Heart left ventricle (tissue), 16 donors: ENCODE measurements around the gene ZNF217. TPM values are rescaled to one million over a fixed set of nuclear protein-coding genes. Genes with fewer than 3 reads are reported as not detected.
"Not testable (repeated sequence)": the region's sequence is repeated elsewhere in the genome, so short reads cannot be mapped to it uniquely, and the experiment has no call there.

Source experiments
- ATAC-seq, 4 donors: fragments of 200-7000 bp; cut with Tn5 transposase; one replicate each; pipeline ENCODE4 v1.9.1; 2020 to 2022; ENCODE audit warnings: moderate library complexity in 4 of 4, mild to moderate bottlenecking in 3 of 4, moderate number of reproducible peaks in 1 of 4
- DNase-seq, 5 donors: peaks; one replicate each; pipeline ENCODE4 v3.0.0-alpha.2; 2020
- H3K27ac ChIP-seq, 12 donors: fragments of 200-600 bp; sonication (generic) in 4 of 12; one replicate each; pipeline versions ENCODE4 v1.5.0 to v1.8.0; 2016 to 2022; ENCODE audit warnings: mild to moderate bottlenecking in 2 of 12
- H3K27me3 ChIP-seq, 9 donors: fragments of 200-600 bp; sonication (generic) in 2 of 9; one replicate each; pipeline versions ENCODE4 v1.5.1 to v1.8.0; 2016 to 2022; ENCODE audit warnings: mild to moderate bottlenecking in 3 of 9
- H3K36me3 ChIP-seq, 9 donors: fragments of 200-600 bp; sonication (generic) in 2 of 9; one replicate each; pipeline versions ENCODE4 v1.5.0 to v1.8.0; 2018 to 2022; ENCODE audit warnings: mild to moderate bottlenecking in 2 of 9
- H3K4me1 ChIP-seq, 12 donors: fragments of 200-600 bp; sonication (generic) in 4 of 12; one replicate each; pipeline versions ENCODE4 v1.5.0 to v1.8.0; 2016 to 2022; ENCODE audit warnings: mild to moderate bottlenecking in 3 of 12
- H3K4me3 ChIP-seq, 12 donors: fragments of 200-600 bp; sonication (generic) in 4 of 12; one replicate each; pipeline versions ENCODE4 v1.5.0 to v1.8.0; 2017 to 2022; ENCODE audit warnings: mild to moderate bottlenecking in 9 of 12, moderate library complexity in 4 of 12
- H3K9me3 ChIP-seq, 12 donors: fragments of 200-600 bp; sonication (generic) in 4 of 12; one replicate each; pipeline versions ENCODE4 v1.5.0 to v1.8.0; 2016 to 2022; ENCODE audit warnings: mild to moderate bottlenecking in 1 of 12
- CTCF ChIP-seq, 12 donors: fragments of 200-600 bp; sonication (generic) in 4 of 12; IDR thresholded peaks; one replicate each; pipeline versions ENCODE4 v1.5.0 to v1.8.0; 2018 to 2022; ENCODE audit warnings: antibody characterized with exemption in 12 of 12, mild to moderate bottlenecking in 5 of 12
- POLR2A ChIP-seq, 2 donors: fragments of 450-650 bp; IDR thresholded peaks; one replicate each; pipeline ENCODE4 v1.6.1; 2017; ENCODE audit warnings: antibody characterized with exemption in 2 of 2, mild to moderate bottlenecking in 2 of 2, moderate library complexity in 2 of 2
- WGBS, 4 donors: extraction: QIAGEN DNeasy Blood & Tissue Kit in 2 of 4; methylation state at CpG; one replicate each; pipeline versions ENCODE4 v1.1.5 to v1.1.7; 2013 to 2018; 5-methylcytosine and 5-hydroxymethylcytosine counted together
- intact Hi-C, 10 donors: fragments of 100-400 bp; cut with DNase I; formaldehyde crosslinking; loops; one replicate each; pipeline versions ENCODE4 v1.11.1 to v1.14.2; 2022
- polyA plus RNA-seq, 2 donors: library from polyadenylated mRNA; stranded (reverse); fragments of 200-250 nt; gene quantifications; one replicate each; pipeline ENCODE4 v1.2.3, GENCODE V29; 2013
- total RNA-seq, 9 donors: library from RNA; depleted of rRNA in 2 of 9; stranded (reverse); fragments of >200 nt in 2 of 9; fragmentation: NEBNext Ultra II Directional in 3 of 9; extraction: Animal tissue kit (Norgen Biotek cat#: 25700) in 3 of 9; gene quantifications; one replicate each; pipeline versions ENCODE4 v1.1.0 to v1.2.4, GENCODE V29; 2016 to 2023
- donor health status: ischemic (EF 13 %, LVEDD 7.1; RV severe dilation, severe dysfunction).
- donor health status: healthy with polysubstance abuse.
- donor health status: DM: no; HTN: yes; CAD: no.
- donor health status: DM: no; HTN: no; CAD: no.
- donor health status: ischemic (EF 25% LVEDD 6.9; RV normal size, moderate dysfunction).
- donor health status: ischemic (EF 25% LVEDD 5.7; RV mildly dilated, moderate dysfunction).
- donor health status: healthy.
- donor health status: DM: yes; HTN: yes; CAD: no.
- donor health status: ischemic (EF 35%, LVEDD 5.7; RV mildly dilated, moderate dysfunction).
- donor health status: nonischemic (EF 11% LVEDD 7.7; RV severe dilation, severe dysfunction).
- donor health status: DM: yes; HTN: yes; CAD: no.
- donor health status: PGD.
- donor health status: ischemic (EF 29% LVEDD 5.4; RV normal size, mild dysfunction).
- donor health status: nonischemic (EF 23%, LVEDD 6.1; RV moderate dilation, normal function).

ZNF217 gene
- total and polyA plus RNA-seq, 11 donors, result 3.7 to 24.1 (median 8.0) TPM

- Histone ChIP-seq H3K4me1 (peaks cover 0 to 38% (median 10%) of the 10 kb centered on the region in 12 donors), H3K4me3 (no peak overlapping the region), H3K27me3 (no peaks in the 10 kb centered on the region), H3K27ac (no peak overlapping the region), H3K9me3 (no peaks in the 10 kb centered on the region), H3K36me3 (no peaks in the 10 kb centered on the region)
- no peak for ATAC-seq
- intact Hi-C loops, result no loop called here
- 91 to 96% (median 94%) methylated on average over 6 of the region's 6 CpGs for WGBS, 4 donors
- TF ChIP-seq CTCF (IDR thresholded peaks at IDR 0.05) (no peak), POLR2A (IDR thresholded peaks at IDR 0.05) (no peak)
- no peak for DNase-seq
Measured at GRCh38 chr20:53639647-53640440, 46.2 kb upstream of the ZNF217 start.

- intact Hi-C loops, result no loop called here
- Histone ChIP-seq H3K4me1 (peaks cover 0 to 44% (median 10%) of the 10 kb centered on the region in 12 donors), H3K36me3 (no peaks in the 10 kb centered on the region), H3K27me3 (no peaks in the 10 kb centered on the region), H3K9me3 (no peaks in the 10 kb centered on the region), H3K4me3 (no peak overlapping the region), H3K27ac (no peak overlapping the region)
- TF ChIP-seq CTCF (IDR thresholded peaks at IDR 0.05) (no peak), POLR2A (IDR thresholded peaks at IDR 0.05) (no peak)
- 90 to 97% (median 91%) methylated on average over 3 of the region's 3 CpGs for WGBS, 4 donors
- ATAC-seq, result no peak
- no peak for DNase-seq
Measured at GRCh38 chr20:53639128-53639527, 45.5 kb upstream of the ZNF217 start.

GRCh38 chr20:53637310-53637709 is 43.7 kb upstream of the ZNF217 start:
- peaks cover 0 to 25% (median 0%) of the 10 kb centered on the region in 12 donors for H3K4me1 ChIP-seq
- H3K4me3 ChIP-seq, H3K27me3 ChIP-seq, H3K36me3 ChIP-seq, intact Hi-C loops, H3K9me3 ChIP-seq, ATAC-seq, H3K27ac ChIP-seq, DNase-seq: not testable (repeated sequence)
- 97 to 99% (median 98%) methylated on average over 9 of the region's 9 CpGs for WGBS, 4 donors

- ATAC-seq (no peak), DNase-seq (peak in 1 of 5 donors; percentile 7)
- intact Hi-C loops, result no loop called here
- H3K27me3 ChIP-seq, result no peaks in the 10 kb centered on the region
- H3K36me3 ChIP-seq, result no peaks in the 10 kb centered on the region
- WGBS, 4 donors, result 77 to 85% (median 81%) methylated on average over 2 of the region's 2 CpGs
- H3K4me1 ChIP-seq, result peaks cover 0 to 19% (median 0%) of the 10 kb centered on the region in 12 donors
- no peak overlapping the region for H3K4me3 ChIP-seq
- no peaks in the 10 kb centered on the region for H3K9me3 ChIP-seq
- no peak overlapping the region for H3K27ac ChIP-seq
- TF ChIP-seq POLR2A (IDR thresholded peaks at IDR 0.05), result no peak
- no peak for TF ChIP-seq CTCF (IDR thresholded peaks at IDR 0.05)
Measured at GRCh38 chr20:53636540-53637097, 43.0 kb upstream of the ZNF217 start.
